Glomerular visceral epithelial cell (primary cell): ENCODE data around the gene PMIS2.
"Not testable (repeated sequence)": the region's sequence is repeated elsewhere in the genome, so short reads cannot be mapped to it uniquely, and the experiment has no call there.

Experiments used
- DNase-seq: peaks from one replicate; pipeline ENCODE4 v3.0.0-alpha.2; 2016; ENCODE audit errors: extremely low spot score

PMIS2 gene

DNA sequence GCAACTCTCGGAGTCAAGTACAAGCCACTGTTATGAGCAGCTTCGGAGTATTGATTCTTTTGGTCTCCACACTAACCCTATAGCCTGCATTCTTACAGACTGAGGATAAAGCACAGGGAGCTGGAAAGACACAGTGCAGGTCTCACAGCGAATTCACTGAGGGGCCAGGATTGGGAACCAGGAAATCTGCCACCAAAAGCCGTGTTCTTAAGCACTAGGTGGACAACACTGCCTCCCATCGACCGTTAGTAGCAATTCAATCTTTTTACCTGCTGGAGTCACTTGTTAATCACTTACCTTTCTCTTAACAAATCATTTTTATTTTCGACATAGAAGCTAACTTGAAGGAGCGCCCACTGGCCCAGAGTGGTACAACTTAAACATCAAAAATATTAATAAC is 6.3 kb downstream of the PMIS2 start:
- no peak for DNase-seq

DNA sequence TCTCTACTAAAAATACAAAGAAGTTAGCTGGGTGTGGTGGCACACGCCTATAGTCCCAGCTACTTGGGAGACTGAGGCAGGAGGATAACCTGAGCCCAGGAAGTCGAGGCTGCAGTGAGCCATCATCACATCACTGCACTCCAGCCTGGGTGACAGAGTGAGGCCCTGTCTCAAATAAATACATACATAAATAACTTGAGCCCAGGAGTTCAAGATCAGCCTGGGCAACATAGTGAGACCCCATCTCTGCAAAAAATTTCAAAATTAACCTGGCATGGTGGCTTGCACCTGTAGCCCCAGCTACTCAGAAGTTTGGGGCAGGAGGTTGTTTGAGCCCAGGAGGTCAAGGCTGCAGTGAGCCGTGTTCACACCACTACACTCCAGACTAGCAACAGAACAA is 9.1 kb downstream of the PMIS2 start:
- DNase-seq = not testable (repeated sequence)

GRCh38 chr19:35595928-35596327 is 10.0 kb downstream of the PMIS2 start:
- DNase-seq = no peak

GRCh38 chr19:35596366-35596999 is 10.5 kb downstream of the PMIS2 start:
- DNase-seq = peak; percentile 11

GRCh38 chr19:35601971-35602370 is 16.0 kb downstream of the PMIS2 start:
- DNase-seq = no peak

DNA sequence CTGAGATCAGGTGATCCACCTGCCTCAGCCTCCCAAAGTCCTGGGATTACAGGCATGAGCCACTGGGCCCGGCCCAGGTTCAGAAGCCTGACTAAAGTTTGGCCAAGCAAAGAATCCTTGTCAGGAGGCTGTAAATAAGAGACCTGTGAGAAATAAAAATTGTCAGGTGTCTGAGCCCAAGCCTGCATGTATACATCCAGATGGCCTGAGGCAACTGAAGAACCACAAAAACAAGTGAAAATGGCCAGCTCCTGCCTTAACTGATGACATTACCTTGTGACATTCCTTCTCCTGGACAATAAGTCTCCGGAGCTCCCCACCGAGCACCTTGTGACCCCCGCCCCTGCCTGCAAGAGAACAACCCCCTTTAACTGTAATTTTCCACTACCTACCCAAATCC is 18.5 kb downstream of the PMIS2 start:
- not testable (repeated sequence) for DNase-seq

DNA sequence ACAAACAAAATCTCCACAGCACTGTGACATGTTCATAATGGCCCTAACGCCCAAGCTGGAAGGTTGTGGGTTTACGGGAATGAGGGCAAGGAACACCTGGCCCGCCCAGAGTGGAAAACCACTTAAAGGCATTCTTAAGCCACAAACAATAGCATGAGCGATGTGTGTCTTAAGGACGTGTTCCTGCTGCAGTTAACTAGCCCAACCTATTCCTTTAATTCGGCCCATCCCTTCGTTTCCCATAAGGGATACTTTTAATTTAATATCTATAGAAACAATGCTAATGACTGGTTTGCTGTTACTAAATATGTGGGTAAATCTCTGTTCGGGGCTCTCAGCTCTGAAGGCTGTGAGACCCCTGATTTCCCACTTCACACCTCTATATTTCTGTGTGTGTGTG is 21.2 kb downstream of the PMIS2 start:
- DNase-seq = not testable (repeated sequence)

DNA sequence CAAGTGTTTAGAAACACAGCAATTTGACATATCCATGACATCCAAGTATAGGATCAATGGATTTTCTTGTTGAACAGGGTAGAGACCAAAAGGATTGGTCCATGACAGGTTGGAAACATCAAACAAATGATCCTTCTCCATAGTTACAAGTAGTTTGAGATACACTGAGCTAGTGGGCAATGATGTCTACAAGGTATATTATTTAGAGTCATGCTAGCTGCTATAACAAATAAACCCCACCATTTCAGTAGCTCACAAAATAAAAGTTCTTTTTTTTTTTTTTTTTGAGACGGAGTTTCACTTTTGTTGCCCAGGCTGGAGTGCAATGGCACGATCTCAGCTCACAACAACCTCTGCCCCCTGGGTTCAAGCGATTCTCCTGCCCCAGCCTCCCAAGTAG is 21.7 kb downstream of the PMIS2 start:
- DNase-seq = no peak

GRCh38 chr19:35608251-35608650 is 22.3 kb downstream of the PMIS2 start:
- DNase-seq = no peak

GRCh38 chr19:35609851-35610353 is 23.9 kb downstream of the PMIS2 start:
- no peak for DNase-seq

GRCh38 chr19:35612224-35612558 is 26.2 kb downstream of the PMIS2 start:
- no peak for DNase-seq

- peak; percentile 95 for DNase-seq
Observed at GRCh38 chr19:35612559-35613321, 26.8 kb downstream of the PMIS2 start, which contains the start of gene HAUS5. TSS of gene HAUS5 (plus strand) at chr19:35612735. CDS start at chr19:35612795, 60 bp downstream.

DNA sequence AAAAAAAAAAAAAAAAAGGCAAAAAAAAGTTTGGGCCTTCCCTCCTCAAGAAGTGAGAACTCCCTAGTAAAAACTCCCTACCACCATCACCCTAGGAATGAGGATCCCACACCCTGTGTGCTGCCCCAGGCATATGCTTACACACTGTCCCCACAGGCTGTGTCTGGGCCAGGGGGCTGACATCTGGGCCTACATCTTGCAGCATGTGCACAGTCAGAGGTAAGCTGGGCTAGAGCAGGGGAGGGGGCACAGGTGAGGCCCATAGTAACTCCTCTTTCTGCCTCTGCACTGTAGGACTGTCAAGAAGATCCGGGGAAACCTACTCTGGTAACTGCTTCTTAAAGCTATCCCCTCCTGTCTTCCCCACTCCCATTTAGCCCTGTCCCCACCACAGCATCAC is 27.6 kb downstream of the PMIS2 start:
- DNase-seq = no peak

- DNase-seq = no peak
Observed at GRCh38 chr19:35615036-35615435, 29.1 kb downstream of the PMIS2 start.

- no peak for DNase-seq
Observed at GRCh38 chr19:35618857-35619256, 32.9 kb downstream of the PMIS2 start.

DNA sequence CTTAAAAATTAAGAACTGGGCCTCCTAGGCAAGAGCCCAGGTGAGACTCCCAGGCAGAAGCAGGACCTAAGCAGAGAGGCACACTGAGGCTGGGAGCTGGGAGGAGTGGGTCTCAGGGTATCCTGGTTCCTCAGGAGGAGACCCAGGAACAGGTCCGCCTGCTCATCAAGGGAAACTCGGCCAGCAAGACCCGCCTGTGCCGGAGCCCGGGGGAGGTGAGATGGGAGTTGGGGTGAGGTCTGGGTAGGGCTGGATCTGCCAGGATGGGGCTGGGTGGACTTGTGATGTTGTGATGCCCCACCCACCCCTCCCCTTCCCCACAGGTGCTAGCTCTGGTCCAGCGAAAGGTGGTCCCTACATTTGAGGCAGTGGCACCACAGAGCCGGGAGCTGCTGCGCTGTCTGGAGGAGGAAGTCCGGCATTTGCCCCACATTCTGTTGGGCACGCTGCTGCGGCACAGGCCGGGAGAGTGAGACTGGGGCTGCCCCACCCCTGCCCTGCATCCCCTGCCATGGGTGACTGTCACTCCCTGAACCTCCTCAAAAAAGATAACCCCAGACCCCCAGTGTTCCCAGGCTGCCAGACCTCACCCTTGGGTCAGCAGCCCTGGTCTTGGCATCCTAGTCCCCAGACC is 33.4 kb downstream of the PMIS2 start:
- no peak for DNase-seq

GRCh38 chr19:35620001-35620400 is 34.0 kb downstream of the PMIS2 start:
- DNase-seq = no peak

DNA sequence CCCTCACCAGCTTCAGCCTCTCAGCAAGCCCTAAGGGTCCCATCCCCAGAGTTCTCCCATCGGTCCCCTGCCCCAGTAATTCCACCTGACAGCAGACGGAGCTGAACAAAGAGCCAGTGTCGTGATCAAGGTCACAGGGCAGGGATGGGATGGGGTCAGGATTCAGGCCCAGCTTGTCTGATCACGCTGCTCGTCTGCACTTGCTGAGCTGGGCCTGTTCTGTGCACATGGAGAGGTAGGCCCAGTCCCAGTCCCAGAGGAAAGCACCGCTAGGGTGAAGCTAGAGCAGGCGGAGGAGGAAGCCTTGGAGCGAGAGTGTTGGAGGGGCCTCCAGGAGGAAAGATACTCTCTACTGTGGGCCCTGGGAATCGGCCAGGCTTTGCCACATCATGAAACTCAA is 35.7 kb downstream of the PMIS2 start:
- no peak for DNase-seq

DNA sequence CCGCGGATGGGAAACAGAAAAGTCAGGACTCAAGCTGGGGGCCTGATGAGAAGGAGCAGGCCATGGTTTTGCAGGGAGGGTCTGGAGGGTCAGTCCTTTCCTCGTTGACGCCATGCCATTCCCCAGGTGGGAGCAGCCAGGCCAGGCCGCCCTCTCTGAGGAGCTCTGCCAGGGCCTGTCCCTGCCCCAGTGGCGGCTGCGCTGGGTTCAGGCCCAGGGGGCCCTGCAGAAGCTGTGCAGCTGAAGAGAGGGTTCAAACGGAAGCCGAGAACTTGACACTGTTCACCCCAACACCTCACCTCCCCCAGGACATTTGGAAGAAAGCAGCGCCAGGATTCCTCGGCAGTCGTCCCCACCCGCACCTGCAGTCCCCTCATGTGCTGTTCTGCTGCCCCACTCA is 36.8 kb downstream of the PMIS2 start:
- DNase-seq = no peak

DNA sequence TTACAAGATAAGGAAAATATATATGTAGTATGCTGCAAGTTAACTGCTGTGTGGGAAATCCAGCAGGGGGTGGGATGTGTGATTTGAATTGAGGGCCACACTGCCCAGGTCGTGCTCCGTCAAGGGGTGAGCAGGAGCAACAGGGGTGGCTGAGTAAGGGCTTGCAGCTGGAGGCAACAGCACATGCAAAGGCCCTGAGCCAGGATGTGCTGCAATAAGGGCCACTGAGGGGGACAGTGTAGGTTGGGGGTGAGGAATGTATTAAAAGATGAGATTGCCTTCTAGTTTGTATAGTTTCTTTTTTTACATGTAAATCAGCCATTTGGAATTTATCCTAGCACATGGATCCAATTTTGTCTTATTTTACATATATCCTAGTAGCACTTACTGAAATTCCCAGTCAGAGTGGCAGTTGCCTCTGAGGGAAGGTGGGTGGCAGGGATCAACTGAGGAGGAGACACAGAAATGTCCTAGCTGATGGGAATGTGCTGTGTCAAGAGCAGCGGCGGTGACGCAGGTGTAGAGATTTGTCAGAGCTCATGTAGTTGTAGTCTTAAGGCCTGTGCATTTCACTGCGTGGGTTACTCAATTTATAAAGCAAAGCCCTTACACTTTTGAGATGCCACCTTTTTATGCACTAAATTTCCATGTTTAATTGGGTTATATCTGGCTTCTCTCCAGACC is 37.5 kb downstream of the PMIS2 start:
- no peak for DNase-seq

- DNase-seq = no peak
Observed at GRCh38 chr19:35628264-35628564, 42.2 kb downstream of the PMIS2 start.

DNA sequence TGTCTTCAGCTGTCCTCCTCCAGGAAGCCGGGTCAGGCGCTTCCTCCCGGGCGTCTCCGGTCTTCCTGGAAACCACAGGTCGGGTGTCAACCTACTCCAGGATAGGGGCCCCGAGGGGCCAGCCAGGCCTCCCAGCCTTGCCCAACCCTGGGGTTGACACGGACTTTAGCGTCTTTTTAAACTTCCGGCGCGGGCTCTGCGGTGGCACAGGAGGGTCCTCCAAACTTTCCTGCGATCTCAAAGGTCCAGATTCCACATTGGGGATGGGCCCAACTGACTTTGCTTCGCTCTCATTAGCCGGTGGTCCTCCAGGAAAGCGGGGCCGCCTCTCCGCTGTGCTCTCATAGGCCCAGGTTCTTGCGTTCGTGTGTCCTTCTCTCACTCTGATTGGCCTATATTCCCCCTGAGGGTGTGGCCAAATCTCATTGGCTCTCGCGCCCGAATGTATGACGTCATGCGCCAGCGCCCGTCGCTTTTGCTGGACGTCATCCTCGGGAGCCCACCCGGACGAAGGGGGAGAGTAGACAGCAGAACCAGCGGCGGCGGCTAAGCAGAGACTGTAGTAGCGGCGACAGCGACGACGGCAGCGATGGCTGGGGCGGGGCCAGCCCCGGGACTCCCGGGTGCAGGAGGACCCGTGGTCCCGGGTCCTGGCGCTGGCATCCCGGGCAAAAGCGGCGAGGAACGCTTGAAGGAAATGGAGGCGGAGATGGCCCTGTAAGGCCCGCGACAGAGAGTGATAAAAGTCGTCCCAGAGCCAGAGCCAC is 42.8 kb downstream of the PMIS2 start, which contains the start of gene RBM42:
Gene RBM42 (plus strand): TSS at position 472 of the 767 bp plus-strand sequence. CDS start 118 bp downstream, at position 590.
- peak; percentile 99 for DNase-seq
